ENCODE measurements around the gene TOB1.
"Not testable (repeated sequence)": the region's sequence is repeated elsewhere in the genome, so short reads cannot be mapped to it uniquely, and the experiment has no call there.

Gene TOB1

DNA sequence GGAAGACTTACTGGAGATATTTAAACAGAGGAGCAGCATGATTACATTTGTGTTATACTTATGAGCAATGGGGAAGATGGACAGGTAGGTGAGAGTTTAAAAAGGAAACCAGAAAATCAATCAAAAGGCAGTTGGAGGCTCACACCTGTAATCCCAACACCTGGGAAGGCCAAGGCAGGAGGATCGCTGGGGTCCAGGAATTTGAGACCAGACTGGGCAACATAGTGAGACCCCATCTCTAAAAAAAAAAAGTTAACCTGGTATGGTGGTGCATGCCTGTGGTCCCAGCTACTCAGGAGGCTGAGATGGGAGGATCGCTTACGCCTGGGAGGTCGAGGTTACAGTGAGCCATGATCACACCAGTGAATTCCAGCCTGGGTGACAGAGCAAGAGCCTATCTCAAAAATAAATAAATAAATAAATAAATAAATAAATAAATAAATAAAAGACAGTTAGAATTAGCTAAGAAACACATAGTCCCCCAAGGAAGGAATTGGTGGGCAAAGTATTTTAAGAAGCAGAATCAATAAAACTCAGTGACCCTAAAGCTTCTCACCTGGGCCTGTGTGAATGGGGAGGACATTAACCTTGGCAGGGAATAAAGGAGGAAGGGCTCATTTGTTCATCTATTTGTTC is 32.3 kb upstream of the TOB1 start:
- no peak for DNase-seq (ENCODE audit: low spot score)

DNA sequence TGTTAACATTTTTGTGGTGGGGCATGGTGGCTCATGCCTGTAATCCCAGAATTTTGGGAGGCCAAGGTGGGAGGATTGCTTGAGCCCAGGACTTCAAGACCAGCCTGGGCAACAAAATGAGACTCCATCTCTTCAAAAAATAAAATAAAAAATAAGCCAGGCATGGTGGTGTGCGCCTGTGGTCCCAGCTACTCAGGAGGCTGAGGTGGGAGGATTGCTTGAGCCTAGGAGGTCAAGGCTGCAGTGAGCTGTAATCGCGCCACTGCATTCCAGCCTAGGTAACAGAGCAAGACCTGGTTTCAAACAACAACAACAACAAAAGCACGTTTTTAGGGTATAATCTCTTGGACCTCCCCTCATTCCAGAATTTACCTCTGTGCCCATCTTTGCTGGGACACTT is 28.4 kb upstream of the TOB1 start:
- not testable (repeated sequence) for DNase-seq (ENCODE audit: low spot score)

- no peak for DNase-seq (ENCODE audit: low spot score)
These were observed 27.2 kb upstream of the TOB1 start for GRCh38 chr17:50893183-50893993.

DNA sequence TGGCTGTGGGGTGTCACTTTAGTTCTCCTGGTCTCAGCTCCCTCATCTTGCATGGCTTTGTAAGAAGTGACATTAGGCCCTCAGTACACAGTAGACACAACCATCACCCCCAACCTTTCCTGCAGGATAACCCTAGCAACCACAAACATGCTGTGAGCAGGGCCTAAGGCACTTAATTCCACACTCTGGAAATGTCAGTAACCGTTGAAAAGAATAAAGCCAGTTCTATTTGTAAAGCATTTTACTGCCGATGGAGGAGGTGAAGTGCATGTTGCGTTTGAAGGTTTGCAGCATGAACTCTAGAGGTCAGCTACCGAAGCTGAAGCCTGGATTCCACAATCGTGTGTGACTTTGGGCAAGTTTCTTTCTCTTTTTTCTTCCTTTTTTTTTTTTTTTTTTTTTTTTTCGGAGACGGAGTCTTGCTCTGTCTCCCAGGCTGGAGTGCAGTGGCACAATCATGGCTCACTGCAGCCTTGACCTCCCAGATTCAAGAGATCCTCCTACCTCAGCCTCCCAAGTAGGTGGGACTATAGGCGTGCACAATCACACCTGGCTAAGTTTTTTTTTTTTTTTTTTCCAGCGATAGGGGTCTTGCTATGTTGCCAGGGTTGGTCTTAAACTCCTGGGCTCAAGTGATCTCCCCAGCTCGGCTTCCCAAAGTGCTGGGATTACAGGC is 26.1 kb upstream of the TOB1 start:
- no peak for DNase-seq (ENCODE audit: low spot score)

- no peak for DNase-seq (ENCODE audit: low spot score)
These were observed 25.4 kb upstream of the TOB1 start for GRCh38 chr17:50891577-50891989.

- no peak for DNase-seq (ENCODE audit: low spot score)
These were observed 24.7 kb upstream of the TOB1 start for GRCh38 chr17:50890675-50891516.

- no peak for DNase-seq (ENCODE audit: low spot score)
These were observed 23.5 kb upstream of the TOB1 start for GRCh38 chr17:50889528-50890118.

GRCh38 chr17:50887705-50888245 is 21.6 kb upstream of the TOB1 start:
- no peak for DNase-seq (ENCODE audit: low spot score)

DNA sequence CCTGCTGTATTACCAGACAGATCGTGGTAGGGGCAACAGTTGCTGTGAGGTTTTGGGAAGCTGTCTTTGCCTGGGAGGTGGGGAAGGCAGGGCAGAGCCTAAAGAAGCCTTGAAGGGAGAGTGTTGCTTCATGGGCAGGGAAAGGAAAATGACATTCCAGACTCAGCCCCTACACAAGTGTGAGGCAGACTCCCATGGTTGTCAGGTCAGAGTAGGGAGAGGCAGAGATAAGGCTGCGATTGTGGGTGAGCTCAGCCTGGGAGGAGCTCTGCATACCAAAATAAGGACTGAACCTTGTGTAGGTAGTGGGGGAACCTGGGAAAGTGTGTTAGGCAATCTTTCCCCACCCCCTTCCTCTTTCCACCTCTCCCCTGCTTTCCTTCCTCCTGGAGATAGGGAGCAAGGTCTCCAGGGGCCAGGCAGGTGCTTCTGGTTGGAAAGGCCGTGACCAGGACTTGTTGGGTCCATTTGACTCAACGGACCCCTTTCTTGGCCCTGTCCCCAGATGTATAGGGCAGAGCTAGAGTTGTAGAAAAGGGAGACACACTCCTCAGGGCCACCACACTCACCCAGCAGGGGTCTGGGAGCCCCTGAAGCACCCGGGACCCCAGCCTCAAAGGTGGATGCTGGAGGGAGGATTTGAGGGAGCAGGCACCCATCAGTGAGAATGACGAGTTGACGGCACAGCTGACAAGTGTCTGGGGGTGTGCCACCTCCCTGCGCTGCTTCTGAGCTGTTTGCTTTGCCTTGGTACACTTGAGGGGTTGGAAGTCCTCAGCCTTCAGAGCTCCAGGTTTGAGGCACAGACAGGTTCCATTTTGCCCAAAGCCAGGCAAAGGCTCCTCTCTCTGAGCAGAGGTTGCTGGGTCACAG is 18.5 kb upstream of the TOB1 start:
- DNase-seq (ENCODE audit: low spot score), result no peak

DNA sequence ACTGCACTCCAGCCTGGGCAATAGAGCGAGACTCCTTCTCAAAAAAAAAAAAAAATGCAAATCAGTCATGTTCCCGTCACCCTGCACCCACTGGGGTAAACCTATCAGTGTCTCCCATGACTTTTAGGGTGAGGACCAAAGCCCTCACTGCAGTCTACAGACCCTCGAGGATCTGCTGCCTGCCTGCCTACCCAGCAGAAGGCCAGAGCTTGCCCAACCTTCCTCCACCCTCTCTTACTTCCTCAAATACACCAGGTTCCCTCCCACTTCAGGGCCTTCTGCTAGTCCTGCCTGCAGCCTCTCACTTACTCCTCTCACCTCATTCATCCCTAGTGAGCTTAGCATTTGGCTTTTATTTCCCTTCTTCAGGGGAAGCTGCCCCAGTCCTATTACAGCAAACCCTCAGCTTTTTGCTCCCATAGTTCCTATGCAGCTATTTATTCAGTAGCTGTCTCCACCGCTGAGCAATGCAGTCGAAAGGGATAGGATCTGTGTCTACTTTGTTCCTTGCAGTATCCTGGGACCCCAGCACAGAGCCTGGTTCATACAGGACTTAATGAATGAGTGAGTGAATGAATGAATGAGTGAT is 17.8 kb upstream of the TOB1 start:
- DNase-seq (ENCODE audit: low spot score), result no peak

DNA sequence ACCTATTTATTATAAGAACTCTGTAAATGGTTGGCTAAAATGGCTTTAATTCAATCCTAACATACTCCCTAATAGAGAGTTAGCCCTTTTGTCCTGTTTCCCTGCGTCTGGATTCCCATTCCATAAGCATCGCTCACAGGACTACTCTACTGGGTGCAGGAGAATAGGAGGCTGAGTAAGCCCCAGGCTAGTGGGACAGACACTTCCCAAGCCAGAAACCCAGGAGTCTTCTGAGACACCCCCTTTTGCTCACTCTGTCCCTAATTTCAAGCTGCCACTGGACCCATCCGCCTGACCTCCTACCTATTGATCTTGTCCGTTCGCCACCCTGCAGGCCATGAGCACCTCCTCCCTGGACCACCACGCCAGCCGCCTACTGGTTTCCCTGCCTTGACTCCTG is 16.7 kb upstream of the TOB1 start:
- DNase-seq (ENCODE audit: low spot score), result no peak

GRCh38 chr17:50881182-50881581 is 15.0 kb upstream of the TOB1 start:
- DNase-seq (ENCODE audit: low spot score), result no peak

DNA sequence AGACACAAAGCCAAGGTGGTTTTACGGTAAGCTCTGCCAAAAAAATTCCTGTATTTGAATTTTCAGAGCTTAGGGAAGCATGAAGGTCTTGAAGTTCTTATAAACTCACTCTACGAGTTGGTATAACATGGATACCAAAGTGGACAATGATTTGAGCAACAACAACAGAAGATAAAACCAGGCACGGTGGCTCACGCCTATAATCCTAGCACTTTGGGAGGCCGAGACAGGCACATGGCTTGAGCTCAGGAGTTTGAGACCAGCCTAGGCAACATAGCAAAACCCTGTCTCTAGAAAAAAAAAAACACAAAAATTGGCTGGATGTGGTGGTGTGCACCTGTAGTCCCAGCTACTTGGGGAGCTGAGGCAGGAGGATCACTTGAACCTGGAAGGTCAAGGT is 12.9 kb upstream of the TOB1 start:
- no peak for DNase-seq (ENCODE audit: low spot score)

DNA sequence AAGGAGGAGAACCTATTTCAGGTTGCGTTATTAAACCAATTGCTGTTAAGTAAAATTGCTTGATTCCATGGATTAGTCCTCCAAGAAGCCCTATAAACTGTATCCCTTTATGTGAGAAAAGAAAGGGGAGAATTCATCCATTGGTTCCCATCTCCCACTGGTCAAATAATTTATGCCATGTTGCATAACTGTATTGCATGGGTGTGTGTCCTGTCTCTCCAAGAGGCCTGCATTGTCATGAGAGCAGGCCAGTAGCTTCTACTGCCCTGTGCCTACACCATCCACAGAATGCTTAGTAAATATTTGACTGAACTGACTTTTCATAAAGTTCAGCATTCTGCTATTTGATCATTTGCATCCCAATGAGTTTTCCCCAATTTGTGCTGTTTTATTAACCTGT is 11.7 kb upstream of the TOB1 start:
- no peak for DNase-seq (ENCODE audit: low spot score)

GRCh38 chr17:50877042-50877441 is 10.9 kb upstream of the TOB1 start:
- not testable (repeated sequence) for DNase-seq (ENCODE audit: low spot score)

DNA sequence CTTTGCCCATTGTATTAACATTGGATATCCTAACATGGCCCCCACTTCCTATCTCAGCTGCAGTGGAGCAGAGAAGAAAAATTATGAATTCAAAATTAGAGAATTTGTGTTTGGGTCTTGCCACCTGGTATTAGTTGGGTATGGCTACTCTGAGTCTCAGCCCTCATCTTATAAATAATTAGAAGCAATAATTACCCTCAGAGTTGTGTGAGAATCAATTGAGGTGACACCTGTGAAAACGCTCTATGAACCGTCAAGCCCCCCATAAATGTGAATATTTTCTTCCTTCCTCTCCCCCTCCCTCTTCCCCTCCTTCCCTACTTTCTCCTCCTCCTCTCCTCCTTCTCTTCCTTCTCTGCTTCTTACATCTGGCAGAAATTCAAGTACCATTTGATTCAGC is 8.9 kb upstream of the TOB1 start:
- DNase-seq (ENCODE audit: low spot score), result no peak

GRCh38 chr17:50872710-50873424 is 6.7 kb upstream of the TOB1 start:
- no peak for DNase-seq (ENCODE audit: low spot score)

GRCh38 chr17:50871898-50872297 is 5.7 kb upstream of the TOB1 start:
- DNase-seq (ENCODE audit: low spot score), result no peak

GRCh38 chr17:50871364-50871763 is 5.2 kb upstream of the TOB1 start:
- DNase-seq (ENCODE audit: low spot score), result no peak

DNA sequence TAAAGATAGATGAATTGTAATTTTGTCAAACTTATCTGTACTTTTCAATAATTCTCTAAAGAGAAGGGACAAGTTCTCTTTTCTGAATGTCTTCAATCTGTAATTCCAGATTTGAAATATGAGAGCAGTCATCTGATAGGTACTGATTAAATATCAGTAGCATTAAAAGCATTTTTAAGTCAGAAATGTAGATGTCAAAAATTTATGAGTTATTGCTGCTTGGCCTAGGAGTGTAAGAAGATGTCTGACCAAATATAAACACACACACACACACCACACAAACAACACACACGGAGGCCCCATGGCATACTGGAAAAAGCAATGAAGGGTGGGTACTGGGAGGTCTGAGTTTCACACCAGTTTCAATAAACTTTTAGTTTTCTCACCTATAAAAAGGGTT is 2.4 kb upstream of the TOB1 start:
- no peak for DNase-seq (ENCODE audit: low spot score)
